HG02943 (cell line): ENCODE results near the gene CDYL2.
A peak's percentile ranks its signal among the peaks of the same experiment; 100 is the strongest.

Source experiments
- ATAC-seq: cut with Tn5 transposase; IDR thresholded peaks from one replicate; pipeline ENCODE4 v1.9.1; 2021; ENCODE audit warnings: mild to moderate bottlenecking, low read depth, moderate library complexity; ENCODE audit not compliant: unreplicated experiment

Gene CDYL2

DNA sequence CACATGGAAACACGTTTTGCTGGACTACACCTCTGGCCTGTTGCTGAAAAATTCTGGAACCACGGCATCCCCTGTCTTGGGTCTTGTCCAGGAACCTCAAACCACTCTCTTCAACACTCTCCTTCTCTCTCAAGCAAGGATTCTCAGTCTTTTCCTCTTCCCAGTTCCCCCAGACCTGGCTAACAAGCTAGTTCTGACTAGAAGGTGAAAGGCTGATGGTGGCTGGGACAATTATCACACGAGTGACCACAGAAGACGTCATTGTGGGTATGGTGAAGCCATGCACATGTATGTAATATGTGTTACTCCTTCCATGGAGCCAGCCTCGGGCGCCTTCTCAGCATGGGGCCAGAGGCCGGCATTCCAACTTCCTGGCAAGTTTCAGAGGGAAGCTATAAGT is 123.0 kb downstream of the CDYL2 start:
- no peak for ATAC-seq

DNA sequence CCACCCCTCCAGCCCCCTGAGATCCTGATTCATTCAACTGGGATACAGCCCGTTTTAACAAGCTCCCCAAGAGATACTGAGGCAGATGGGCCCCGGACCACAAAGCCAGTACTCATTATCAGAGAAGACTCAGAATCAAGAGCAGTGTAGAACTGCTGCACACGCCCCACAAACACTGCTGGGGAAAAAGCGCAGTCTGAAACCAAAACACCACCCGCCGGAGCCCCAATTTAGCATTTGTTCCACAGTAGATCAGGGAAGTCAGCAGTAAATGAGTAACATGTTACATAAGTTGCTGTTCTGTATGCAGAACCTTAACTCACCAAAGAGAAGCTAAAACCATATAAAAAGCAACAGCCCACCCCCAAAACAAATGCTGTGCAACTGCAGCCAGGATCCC is 123.6 kb downstream of the CDYL2 start:
- peak; percentile 45 for ATAC-seq

DNA sequence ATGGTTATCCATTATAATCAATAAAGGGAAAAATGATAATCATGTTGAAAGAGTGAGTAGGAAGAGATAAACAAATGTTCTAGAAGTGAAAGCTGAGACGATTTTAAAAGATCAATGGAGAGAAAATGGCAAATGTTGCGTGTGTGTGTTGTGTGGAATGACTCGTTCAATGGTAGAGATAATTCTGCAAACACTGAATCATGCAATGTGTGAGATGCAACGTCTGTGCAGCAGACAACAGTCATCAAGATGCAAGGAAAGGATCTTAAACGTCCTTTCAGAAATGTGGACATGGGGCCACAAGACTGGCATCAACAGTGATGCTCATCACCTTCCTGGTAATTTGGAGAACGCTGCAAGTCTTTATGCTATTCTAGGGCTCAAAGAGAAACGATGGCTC is 124.4 kb downstream of the CDYL2 start:
- no peak for ATAC-seq

DNA sequence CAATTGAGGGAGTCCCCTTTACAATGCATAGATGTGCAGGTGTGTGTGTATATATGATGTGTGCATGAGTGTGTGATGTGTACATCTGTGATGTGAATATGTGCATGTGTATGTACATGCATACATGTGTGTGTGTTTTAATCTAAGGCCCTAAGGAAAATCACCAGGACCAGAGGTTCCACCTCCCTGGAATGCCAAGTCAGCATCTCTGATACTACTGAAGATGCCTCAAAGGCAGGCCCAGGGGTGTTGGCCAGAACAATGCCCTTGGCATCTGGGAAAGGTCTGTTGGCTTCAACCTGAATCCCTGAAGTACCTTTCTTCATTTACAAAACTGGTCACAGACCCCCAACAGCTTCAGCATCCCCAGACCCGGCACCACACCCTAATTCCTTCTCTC is 129.5 kb downstream of the CDYL2 start:
- no peak for ATAC-seq

DNA sequence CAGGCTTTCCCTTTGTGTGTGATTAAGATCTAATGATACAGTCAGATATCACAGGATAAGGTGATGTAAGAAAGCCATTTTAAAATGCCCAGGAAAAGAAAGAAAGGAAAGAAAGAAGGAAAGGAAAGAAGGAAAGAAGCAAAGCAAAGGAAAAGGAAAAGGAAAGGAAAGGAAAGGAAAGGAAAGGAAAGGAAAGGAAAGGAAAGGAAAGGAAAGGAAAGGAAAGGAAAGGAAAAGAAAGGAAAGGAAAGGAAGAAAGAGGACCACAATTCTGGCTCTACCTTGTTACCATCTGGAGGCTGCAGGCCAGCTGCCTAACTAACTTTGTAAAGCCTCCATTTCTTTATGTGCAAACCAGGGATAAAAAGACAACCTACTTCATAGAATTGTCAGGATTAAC is 132.0 kb downstream of the CDYL2 start:
- no peak for ATAC-seq

DNA sequence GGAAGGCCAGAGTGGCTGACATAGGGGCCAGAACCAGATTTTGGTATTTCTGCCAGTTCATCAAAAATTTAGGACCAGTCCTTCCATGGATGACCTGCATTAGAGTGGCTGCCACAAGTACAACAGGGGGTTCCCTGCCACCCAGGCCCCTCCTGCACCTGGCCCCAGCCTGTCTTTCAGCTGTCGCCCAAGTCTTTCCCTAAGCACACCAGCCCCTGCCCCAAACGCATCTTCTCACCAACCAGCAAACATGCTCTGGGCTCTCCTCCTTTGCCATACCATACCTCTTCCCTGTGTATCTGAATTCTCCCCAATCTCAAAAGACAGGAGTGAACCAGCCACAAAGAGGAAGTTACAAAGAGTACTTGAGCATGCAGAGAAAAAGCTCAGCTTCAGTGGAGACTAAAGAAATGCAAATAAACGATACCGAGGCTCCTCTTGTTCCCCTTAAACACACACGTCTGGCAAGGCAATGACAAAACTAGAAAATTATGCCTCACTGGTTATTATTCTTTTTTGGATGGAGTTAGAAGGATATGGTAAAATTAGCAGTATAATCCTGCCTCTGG is 133.0 kb downstream of the CDYL2 start:
- no peak for ATAC-seq

DNA sequence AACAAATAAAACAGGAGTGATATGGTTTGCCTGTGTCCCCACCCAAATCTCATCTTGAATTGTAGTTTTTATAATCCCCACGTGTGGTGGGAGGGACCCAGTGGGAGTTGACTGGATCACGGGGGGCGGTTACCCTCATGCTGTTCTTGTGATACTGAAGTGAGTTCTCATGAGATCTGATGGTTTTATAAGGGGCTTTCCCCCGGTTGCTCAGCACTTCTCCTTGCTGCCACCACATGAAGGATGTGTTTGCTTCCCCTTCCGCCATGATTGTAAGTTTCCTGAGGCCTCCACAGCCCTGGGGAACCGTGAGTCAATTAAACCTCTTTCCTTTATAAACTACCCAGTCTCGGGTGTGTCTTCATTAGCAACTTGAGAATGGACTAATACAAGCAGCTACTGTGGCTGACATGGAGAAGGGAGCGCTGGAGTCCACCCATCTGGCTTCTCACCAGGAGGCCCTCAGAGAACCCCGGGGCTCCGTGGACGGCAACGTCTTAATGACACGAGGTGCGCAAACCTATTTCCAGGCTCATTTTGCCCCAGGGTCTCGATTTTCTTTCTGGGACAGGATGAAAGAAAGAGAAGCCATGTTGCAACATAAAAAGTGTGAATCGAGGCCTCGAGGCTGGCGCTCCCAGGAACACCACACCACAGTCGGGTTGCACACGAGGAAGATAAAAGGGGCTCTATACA is 134.1 kb downstream of the CDYL2 start:
- ATAC-seq = no peak

DNA sequence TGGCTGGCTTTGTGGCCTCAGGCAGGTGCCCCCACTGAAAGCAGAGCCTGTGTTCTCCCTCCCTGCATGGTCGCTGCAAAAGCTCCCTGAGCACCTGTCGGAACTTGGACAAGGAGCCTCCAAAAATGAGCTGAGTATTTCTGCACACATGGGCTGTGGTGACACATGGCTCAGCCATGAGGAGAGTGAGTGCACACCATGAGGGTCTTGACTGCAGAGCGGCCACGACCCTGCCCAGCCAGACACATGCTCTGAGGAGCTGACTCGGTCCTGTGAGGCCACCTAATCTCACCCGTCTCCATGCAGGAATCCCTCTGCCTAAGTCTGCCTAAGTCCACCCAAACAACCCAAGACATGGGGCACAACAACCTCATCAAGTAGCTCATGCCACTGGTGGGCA is 134.7 kb downstream of the CDYL2 start:
- no peak for ATAC-seq

DNA sequence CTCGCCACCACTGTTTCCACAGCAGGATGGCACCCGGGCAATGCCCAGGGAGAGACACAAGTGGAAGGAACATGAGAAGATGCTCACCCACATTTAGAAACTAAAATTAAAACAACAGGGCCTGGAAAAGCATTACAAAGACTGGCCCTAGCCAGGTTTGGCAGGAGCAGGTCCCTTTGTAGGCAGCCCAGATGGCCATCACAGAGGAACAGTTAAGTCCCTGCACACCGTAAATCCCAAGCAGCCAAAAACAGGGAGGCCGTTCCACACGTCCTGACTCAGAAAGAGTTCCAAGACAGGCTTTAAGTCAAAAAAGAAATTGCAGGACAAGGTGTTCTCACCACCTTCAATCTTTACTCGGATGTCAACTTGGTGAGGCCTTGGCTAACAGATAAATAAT is 136.5 kb downstream of the CDYL2 start:
- ATAC-seq = no peak

DNA sequence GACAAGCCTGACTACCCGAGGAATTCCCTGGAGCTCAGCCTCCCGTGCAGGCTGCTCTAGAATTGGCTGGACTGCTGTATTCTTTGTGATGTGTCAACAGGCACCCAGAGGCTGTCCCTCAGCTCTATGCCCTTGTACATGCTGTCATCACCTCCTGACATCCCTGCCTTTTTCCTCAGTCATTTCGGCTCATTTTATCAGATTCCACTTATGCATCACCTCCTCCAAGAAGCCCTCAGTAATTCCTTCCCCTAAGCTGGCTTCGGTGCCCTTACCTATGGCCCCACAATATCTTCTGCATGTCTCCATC is 137.2 kb downstream of the CDYL2 start:
- ATAC-seq = no peak

DNA sequence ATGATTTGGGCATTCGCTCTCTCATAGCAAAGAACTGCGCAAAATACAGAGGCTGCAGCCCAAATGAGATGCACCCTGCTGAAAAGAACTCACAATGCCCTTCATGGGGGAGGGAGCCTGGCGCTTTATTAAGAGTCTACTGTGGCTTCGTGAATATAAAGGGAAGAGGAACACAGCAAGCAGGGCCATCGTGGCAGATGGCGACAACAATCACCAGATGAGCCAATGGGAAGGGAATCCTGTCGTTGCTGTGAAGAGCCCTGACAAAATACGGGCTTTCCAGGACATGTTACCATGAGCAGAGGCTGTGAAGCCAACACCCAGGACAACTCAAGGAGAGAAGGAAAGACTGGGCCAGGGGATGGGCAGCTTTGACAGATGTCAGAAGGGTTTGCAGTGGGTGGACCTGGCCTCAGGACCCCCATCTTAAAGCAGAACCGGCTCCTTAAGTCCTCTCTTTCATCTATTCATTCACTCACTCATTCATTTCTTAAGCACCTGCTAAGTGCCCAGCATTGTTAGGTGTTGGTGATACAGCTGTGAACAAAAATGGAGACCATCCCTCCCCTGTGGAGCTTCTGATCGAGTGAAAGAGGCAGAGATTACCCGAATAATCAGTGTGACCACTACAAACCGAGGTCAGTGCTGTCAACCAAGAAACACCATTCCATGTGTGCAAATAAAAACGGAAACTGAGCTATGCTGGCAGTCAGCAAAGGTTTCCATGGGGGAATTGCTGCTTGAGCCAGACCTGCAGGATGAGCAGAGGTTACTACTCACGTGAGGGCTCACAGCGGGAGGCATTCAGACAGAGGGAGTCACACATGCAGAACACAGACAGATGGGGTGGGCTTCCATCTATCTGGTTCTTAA is 137.8 kb downstream of the CDYL2 start:
- no peak for ATAC-seq

DNA sequence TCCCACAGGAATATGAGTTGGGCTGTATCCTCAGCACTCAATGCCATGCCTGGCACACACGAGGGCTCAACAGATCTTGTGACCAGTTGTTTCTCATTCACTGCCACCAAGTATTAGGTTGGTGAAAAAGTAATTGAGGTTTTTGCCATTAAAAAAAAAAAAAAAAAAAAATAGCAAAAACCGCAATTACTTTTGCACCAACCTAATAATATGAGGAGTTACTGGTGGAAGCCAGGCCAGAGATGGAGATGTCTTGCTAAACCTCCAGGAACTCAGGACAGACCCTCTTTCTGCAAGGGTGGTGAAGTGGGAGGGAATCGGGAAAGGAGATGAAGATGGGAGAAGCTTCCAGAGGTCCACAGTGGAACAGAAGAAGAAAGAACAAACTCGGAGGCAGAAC is 139.0 kb downstream of the CDYL2 start:
- no peak for ATAC-seq

DNA sequence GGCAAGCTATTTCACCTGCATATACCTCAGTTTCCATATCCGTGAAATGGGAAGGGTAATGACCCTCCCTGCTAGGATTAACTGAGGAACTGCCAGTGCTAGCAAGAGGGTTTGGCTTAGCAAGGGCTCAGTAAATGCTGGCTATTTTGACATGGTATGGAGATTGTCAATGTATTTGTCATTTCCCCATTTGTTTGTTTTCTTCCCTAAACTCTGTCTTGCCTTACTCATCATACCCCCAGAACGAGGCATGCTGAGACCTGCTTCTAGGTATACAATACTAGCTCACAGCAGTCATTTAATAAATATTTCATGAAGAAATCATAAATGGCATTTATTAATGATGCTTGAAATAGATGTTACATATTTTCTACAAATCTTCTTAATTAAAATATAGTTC is 139.6 kb downstream of the CDYL2 start:
- no peak for ATAC-seq

DNA sequence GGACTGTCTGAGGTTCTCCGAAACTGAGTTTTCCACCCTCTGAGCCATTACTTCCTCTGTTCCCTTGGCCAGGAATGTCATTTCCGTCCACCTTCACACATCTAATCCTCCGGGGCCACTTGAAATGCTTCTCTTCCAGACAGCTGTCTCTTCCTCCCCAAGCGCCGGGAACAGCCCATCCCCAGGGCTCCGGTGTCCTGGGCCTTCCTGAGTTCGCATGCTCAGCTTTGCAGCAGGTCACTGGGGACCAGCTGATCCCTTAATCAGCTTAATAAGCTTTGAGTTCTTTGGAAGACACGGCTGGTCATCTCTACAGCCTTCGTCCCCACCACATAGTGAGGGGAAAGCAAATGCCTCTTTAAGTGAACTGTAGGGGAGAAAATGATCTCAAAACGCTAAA is 140.2 kb downstream of the CDYL2 start:
- ATAC-seq = no peak

DNA sequence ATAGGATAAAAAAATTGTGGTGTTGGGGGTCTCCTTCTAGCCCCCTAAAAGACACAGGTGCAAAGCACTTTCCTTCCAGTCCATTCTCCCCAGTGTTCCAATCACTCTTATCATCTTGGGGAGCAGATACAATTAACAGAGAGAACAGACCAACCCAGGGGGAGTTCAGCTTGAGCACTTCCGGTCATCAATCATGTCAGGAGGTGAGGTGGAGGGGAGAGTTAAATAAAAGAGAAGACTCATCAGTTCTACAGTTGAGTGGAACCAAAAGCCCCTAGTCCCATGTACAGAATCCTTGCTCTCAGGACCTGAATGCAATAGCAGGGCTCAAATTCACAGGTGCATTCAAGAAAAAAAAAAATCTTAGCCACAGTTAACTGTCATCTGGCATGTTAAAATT is 141.3 kb downstream of the CDYL2 start:
- no peak for ATAC-seq

DNA sequence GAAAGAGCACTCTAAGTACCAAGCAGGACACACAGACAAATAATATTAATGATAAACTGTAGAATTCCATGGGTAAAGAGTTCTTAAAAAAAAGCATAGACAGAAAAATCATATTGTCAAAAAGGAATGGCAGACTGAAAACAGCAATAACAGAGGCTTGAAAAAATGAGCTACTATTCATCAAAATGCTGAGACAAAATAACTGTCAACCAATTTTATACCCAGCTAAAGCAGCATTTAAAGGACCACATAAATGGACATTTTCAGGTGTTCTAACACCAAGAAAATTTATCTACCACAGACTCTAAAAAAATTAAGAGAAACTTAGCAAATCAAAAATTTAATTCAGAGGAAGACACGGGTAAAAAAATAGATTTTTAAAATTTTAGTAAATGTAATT is 144.5 kb downstream of the CDYL2 start:
- no peak for ATAC-seq

DNA sequence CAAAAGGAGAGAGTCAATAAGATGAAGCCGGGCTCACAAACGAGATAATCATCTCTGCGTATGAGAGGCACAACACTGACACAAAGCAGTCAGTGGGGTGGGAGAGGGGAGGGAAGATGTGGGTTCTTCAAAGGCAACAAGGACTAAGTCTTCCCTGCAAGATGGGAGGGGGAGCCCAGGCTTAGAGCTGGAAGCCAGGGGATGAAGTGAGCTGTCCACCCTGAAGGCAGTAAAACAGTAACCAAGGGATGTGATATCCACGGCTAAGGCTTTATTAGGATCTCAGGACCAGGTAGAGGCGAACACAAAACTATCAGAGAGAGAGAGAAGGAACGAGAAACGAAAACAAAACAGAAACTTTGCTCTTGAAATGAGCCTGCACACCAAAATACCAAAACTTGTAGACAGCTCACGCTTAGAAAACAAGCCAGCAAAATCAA is 147.7 kb downstream of the CDYL2 start:
- ATAC-seq = peak; percentile 91

DNA sequence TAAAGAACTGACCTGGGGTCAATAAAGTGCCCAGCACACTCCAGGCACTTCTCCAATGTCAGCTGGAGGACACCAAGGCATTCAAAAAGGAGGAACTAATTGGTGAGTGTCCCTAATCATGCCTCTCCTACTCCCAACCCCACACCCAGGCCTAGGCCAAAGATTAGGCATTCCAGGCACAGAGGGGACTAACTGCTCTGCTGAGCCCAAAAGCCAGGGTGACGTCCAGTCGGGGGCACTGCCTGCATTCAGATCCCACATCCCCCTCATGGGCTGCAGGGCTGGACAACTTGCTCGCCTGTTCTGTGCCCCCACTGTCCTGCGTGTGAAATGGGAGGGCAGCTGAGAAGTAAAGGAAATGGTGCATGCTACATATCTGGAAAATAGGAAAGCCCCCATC is 148.2 kb downstream of the CDYL2 start:
- no peak for ATAC-seq

DNA sequence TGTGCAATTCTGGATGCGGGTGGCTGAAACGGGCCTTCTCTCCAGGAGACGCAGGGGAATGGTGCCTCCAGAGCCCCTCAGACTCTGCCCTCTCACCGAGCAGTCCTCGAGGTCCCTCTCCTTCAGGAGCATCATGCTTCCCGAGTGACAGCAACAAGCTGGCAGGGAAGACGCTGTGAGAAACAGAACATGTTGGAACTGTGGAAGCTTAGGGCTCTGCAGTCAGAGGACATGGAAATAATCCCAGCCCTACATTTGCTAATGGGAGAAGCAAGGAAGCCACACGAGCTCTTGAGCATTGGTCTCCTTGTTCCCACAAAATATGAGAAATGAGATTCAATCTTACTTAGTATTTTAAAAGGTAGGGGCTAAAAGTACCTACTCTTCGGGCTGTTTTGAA is 148.6 kb downstream of the CDYL2 start:
- ATAC-seq = no peak

DNA sequence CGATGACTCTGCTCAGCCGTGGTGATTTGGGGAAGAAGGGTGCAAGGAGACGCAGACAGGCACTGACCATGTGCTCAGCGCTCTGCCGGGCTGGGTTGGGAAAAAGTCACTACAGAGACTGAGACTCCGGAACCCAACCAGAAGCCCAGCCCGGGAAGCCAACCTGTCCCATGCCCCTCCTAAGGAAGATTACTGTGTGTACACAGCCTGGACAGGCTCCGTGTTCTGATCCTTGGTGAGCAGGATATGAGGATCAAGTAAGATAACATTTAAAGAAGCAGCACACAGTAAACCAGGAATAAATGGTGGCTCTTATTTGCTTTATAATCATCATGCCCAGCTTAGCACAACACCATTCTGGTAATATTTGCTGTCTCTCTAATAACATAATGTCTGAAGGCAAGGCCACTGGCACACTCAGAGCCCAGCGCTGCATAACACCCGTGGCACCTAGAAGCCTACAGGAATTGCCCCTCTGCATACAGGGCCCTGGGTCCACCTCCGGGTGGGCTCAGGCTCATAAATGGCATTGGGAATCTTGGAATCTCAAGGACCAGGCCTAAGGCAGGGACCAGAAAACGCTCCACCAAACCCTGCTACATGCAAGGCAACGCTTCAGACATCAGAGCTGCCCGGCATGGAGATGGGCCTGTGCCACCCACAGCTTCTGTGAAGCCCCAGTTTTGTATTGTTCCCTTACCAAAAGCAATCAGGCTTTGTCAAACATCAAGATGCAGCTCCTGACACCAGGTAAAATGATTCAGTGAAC is 150.1 kb downstream of the CDYL2 start:
- no peak for ATAC-seq

DNA sequence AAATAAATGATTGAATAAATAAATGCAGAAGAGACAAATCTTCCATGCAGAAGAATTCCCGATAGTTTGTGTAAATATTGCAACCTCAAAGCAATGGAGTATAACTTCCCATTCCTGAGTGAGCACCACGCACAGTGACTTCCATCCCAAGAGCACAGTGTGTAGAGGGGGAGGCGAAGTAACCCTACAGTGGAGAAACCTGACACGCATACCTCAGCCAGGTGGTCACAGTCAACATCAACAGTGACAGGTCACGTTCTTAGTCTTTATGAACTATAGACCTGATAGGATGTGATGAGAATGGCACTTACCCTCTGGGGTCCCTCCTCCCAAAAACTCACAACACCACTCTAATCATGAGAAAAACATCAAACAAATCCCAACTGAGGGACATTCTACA is 152.0 kb downstream of the CDYL2 start:
- ATAC-seq = no peak
